Neuronal stem cell (in vitro differentiated cells): Measurements from ENCODE around the gene DAP3.

ENCODE experiments used
- DNase-seq: peaks from one replicate; pipeline ENCODE4 v3.0.0-alpha.2; 2013; ENCODE audit warnings: low spot score
- H2AFZ ChIP-seq: one replicate; pipeline ENCODE4 v1.6.1; 2013; ENCODE audit warnings: mild to moderate bottlenecking, low read length, inconsistent platforms
- H2AK5ac ChIP-seq: 2 replicates; pipeline ENCODE4 v1.6.1; 2013; ENCODE audit warnings: low read depth, mild to moderate bottlenecking, inconsistent platforms, low read length, moderate library complexity, mixed read lengths
- H2BK120ac ChIP-seq: 2 replicates; pipeline ENCODE4 v1.6.1; 2013; ENCODE audit warnings: low read depth, mild to moderate bottlenecking, inconsistent platforms, low read length, moderate library complexity, mixed read lengths
- H2BK12ac ChIP-seq: one replicate; pipeline ENCODE4 v1.6.1; 2013; ENCODE audit warnings: low read length, inconsistent platforms
- H2BK15ac ChIP-seq: 2 replicates; pipeline ENCODE4 v1.6.1; 2013; ENCODE audit warnings: mild to moderate bottlenecking, low read length, inconsistent platforms, mixed read lengths
- H2BK5ac ChIP-seq: one replicate; pipeline ENCODE4 v1.6.1; 2013; ENCODE audit warnings: inconsistent platforms, mild to moderate bottlenecking, low read length, moderate library complexity
- H3K14ac ChIP-seq: one replicate; pipeline ENCODE4 v1.6.1; 2013; ENCODE audit warnings: low read length, inconsistent platforms
- H3K18ac ChIP-seq: 2 replicates; pipeline ENCODE4 v1.6.1; 2013; ENCODE audit warnings: low read length, inconsistent platforms
- H3K23ac ChIP-seq: 2 replicates; pipeline ENCODE4 v1.6.1; 2013; ENCODE audit warnings: low read depth, mild to moderate bottlenecking, mixed read lengths, low read length, inconsistent platforms; ENCODE audit not compliant: poor library complexity
- H3K27ac ChIP-seq: replicated peaks from 3 replicates; pipeline ENCODE4 v1.5.1; 2013; ENCODE audit warnings: low read length, inconsistent platforms
- H3K27me3 ChIP-seq, 3 experiments: 2 replicates each; pipeline ENCODE4 v1.6.1; 2013; ENCODE audit warnings: low read length in 3 of 3, mild to moderate bottlenecking in 2 of 3, inconsistent platforms in 1 of 3, low read depth in 1 of 3, mixed read lengths in 1 of 3, moderate library complexity in 1 of 3; ENCODE audit not compliant: control insufficient read depth in 3 of 3, insufficient read depth in 3 of 3
- H3K36me3 ChIP-seq, 2 donors: replicated peaks in 1 of 2; 2 replicates each; pipeline ENCODE4 v1.6.1; 2013; ENCODE audit warnings: low read length in 2 of 2; ENCODE audit not compliant: control insufficient read depth in 2 of 2, insufficient read depth in 2 of 2
- H3K4ac ChIP-seq: 2 replicates; pipeline ENCODE4 v1.6.1; 2013; ENCODE audit warnings: inconsistent platforms, mild to moderate bottlenecking, low read length, moderate library complexity
- H3K4me1 ChIP-seq, 2 donors: 1 replicate in 1 of 2; 2 replicates in 1 of 2; pipeline ENCODE4 v1.6.1; 2013; ENCODE audit warnings: low read length in 2 of 2, low read depth in 1 of 2; ENCODE audit not compliant: control insufficient read depth in 2 of 2, insufficient read depth in 1 of 2
- H3K4me2 ChIP-seq: one replicate; pipeline ENCODE4 v1.6.1; 2013; ENCODE audit warnings: mild to moderate bottlenecking, low read length, inconsistent platforms; ENCODE audit not compliant: insufficient read depth, poor library complexity, severe bottlenecking
- H3K4me3 ChIP-seq, 2 donors: 2 replicates each; pipeline ENCODE4 v1.5.1; 2013; ENCODE audit warnings: low read length in 2 of 2, mild to moderate bottlenecking in 2 of 2, inconsistent platforms in 1 of 2, moderate library complexity in 1 of 2
- H3K79me1 ChIP-seq: one replicate; pipeline ENCODE4 v1.6.1; 2013; ENCODE audit warnings: low read depth, mild to moderate bottlenecking, inconsistent platforms, low read length, moderate library complexity
- H3K9ac ChIP-seq: one replicate; pipeline ENCODE4 v1.6.1; 2013; ENCODE audit warnings: mild to moderate bottlenecking, low read depth, low read length, inconsistent platforms; ENCODE audit not compliant: poor library complexity
- H3K9me3 ChIP-seq, 2 donors: replicated peaks in 1 of 2; 2 replicates each; pipeline versions ENCODE3 to v1.6.1; 2013; ENCODE audit warnings: low read length in 2 of 2, mild to moderate bottlenecking in 2 of 2, inconsistent platforms in 1 of 2, low read depth in 1 of 2, mixed read lengths in 1 of 2, moderate library complexity in 1 of 2; ENCODE audit not compliant: control insufficient read depth in 2 of 2, insufficient read depth in 1 of 2
- H4K8ac ChIP-seq: one replicate; pipeline ENCODE4 v1.6.1; 2013; ENCODE audit warnings: low read depth, mild to moderate bottlenecking, inconsistent platforms, low read length, moderate library complexity
- H4K91ac ChIP-seq: one replicate; pipeline ENCODE4 v1.6.1; 2013; ENCODE audit warnings: low read length, low read depth, mild to moderate bottlenecking, inconsistent platforms; ENCODE audit not compliant: poor library complexity
- WGBS, 2 donors: extraction: QIAGEN DNeasy Blood & Tissue Kit; methylation state at CpG; one replicate each; pipeline ENCODE4 v1.1.7; 2013; ENCODE audit warnings: missing lambda C conversion rate in 2 of 2, mixed read lengths in 1 of 2; ENCODE audit not compliant: insufficient read length in 2 of 2, insufficient replicate concordance in 1 of 2; ENCODE audit errors: extremely low coverage in 2 of 2; 5-methylcytosine and 5-hydroxymethylcytosine counted together

The DAP3 gene

GRCh38 chr1:155719703-155720102 is 30.8 kb downstream of the DAP3 start:
- Histone ChIP-seq H3K36me3 (peaks cover 0 to 67% of the 10 kb centered on the region in 2 donors), H3K14ac (no peak overlapping the region)
- no CpG with 5 or more reads among the region's 4 CpGs for WGBS, 2 donors

DNA sequence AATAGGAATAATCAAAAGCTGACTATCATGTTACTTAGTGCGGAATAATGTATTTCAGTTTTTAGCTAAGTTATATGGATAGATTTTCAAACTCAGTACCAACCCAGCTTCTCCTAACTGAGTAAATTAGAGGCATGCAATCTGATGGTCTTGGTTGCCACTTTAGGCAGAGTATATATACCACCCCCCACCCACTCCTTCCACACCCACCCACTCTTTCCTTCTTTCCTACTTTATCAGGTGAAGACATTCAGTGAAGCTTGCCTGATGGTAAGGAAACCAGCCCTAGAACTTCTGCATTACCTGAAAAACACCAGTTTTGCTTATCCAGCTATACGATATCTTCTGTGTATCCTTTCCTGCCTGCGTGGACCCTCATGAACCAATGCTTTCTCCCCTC is 36.3 kb downstream of the DAP3 start:
- Histone ChIP-seq H3K18ac (no peak overlapping the region), H2AK5ac (no peak overlapping the region), H3K36me3 (peaks cover 2 to 73% of the 10 kb centered on the region in 2 donors), H2AFZ (no peak overlapping the region), H3K23ac (no peak overlapping the region), H3K4me2 (no peak overlapping the region), H2BK15ac (no peak overlapping the region), H3K27ac (no peak overlapping the region), H3K27me3 (no peaks in the 10 kb centered on the region), H3K9ac (no peak overlapping the region), H4K8ac (no peak overlapping the region), H2BK5ac (no peak overlapping the region), H2BK12ac (no peak overlapping the region), H3K4ac (no peak overlapping the region), H2BK120ac (no peak overlapping the region), H4K91ac (no peak overlapping the region), H3K79me1 (no peaks in the 10 kb centered on the region), H3K4me3 (no peak overlapping the region), H3K9me3 (no peaks in the 10 kb centered on the region), H3K4me1 (no peaks in the 10 kb centered on the region), H3K14ac (no peak overlapping the region)
- no peak for DNase-seq
- WGBS, 2 donors: no CpG with 5 or more reads among the region's 3 CpGs

More at GRCh38 chr1:155719703-155720102, 30.8 kb downstream of the DAP3 start:
- Histone ChIP-seq H2AK5ac (no peak overlapping the region), H2BK5ac (no peak overlapping the region), H3K27ac (no peak overlapping the region), H3K27me3 (no peaks in the 10 kb centered on the region), H2BK12ac (no peak overlapping the region), H3K79me1 (peaks cover under 1% of the 10 kb centered on the region), H2BK15ac (no peak overlapping the region), H3K23ac (no peak overlapping the region), H3K4ac (no peak overlapping the region), H3K4me3 (no peak overlapping the region), H3K9ac (no peak overlapping the region), H2AFZ (no peak overlapping the region), H3K4me2 (no peak overlapping the region), H3K9me3 (no peaks in the 10 kb centered on the region), H4K8ac (no peak overlapping the region), H4K91ac (no peak overlapping the region), H3K4me1 (peaks cover 0 to 5% of the 10 kb centered on the region in 2 donors), H2BK120ac (no peak overlapping the region), H3K18ac (no peak overlapping the region)
- DNase-seq: no peak

GRCh38 chr1:155729031-155729898 is 40.4 kb downstream of the DAP3 start:
- Histone ChIP-seq H3K4me1 (no peaks in the 10 kb centered on the region), H2BK5ac (no peak overlapping the region), H2AFZ (no peak overlapping the region), H3K27ac (no peak overlapping the region), H2BK12ac (no peak overlapping the region), H3K9me3 (no peaks in the 10 kb centered on the region), H3K4me2 (no peak overlapping the region), H3K14ac (no peak overlapping the region), H2BK120ac (no peak overlapping the region), H2AK5ac (no peak overlapping the region), H4K91ac (no peak overlapping the region), H3K27me3 (no peaks in the 10 kb centered on the region), H3K79me1 (no peaks in the 10 kb centered on the region), H3K23ac (no peak overlapping the region), H2BK15ac (no peak overlapping the region), H3K9ac (no peak overlapping the region), H3K4me3 (no peak overlapping the region), H3K36me3 (peaks cover 7 to 83% of the 10 kb centered on the region in 2 donors), H3K18ac (no peak overlapping the region), H4K8ac (no peak overlapping the region), H3K4ac (no peak overlapping the region)
- DNase-seq: peak; percentile 51
- no CpG with 5 or more reads among the region's 12 CpGs for WGBS, 2 donors

DNA sequence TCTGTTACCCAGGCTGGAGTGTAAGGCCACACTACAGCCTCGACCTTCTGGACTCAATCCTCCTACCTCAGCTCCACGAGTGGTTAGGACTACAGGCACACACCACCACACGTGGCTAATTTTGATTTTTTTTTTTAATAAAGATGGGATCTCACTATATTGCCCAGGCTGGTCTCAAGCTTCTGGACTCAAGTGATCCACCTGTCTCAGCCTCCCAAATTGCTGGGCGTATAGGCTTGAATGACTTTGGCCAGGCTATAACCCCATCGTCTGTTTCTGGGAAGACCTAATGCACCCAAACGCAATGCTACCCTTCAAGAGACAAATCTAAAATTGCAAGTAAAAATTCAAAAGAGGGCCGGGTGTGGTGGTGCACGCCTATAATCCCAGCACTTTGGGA is 52.1 kb downstream of the DAP3 start:
- no peak overlapping the region for H3K4me3 ChIP-seq
- no peaks in the 10 kb centered on the region for H3K9me3 ChIP-seq
- no peak overlapping the region for H3K4me2 ChIP-seq
- no peaks in the 10 kb centered on the region for H3K27me3 ChIP-seq
- H3K4ac ChIP-seq: no peak overlapping the region
- H4K8ac ChIP-seq: no peak overlapping the region
- no peak overlapping the region for H4K91ac ChIP-seq
- no CpG with 5 or more reads among the region's 8 CpGs for WGBS, 2 donors
- H2AK5ac ChIP-seq: no peak overlapping the region
- no peak overlapping the region for H2BK15ac ChIP-seq
- H2AFZ ChIP-seq: no peak overlapping the region
- H3K9ac ChIP-seq: no peak overlapping the region
- no peaks in the 10 kb centered on the region for H3K79me1 ChIP-seq
- no peak for DNase-seq
- H3K23ac ChIP-seq: no peak overlapping the region
- no peak overlapping the region for H3K14ac ChIP-seq
- peaks cover 7 to 36% of the 10 kb centered on the region in 2 donors for H3K36me3 ChIP-seq
- H3K18ac ChIP-seq: no peak overlapping the region
- H2BK120ac ChIP-seq: no peak overlapping the region
- H3K4me1 ChIP-seq: no peaks in the 10 kb centered on the region
- no peak overlapping the region for H2BK5ac ChIP-seq
- H3K27ac ChIP-seq: no peak overlapping the region
- no peak overlapping the region for H2BK12ac ChIP-seq
